Measurements from ENCODE around the gene LPAR1.

Gene LPAR1

GRCh38 chr9:110958847-110959246 is 79.4 kb downstream of the LPAR1 start:
- DNase-seq (ENCODE audit: low read depth in 2 of 2), result no peak

GRCh38 chr9:110954822-110955291 is 83.4 kb downstream of the LPAR1 start:
- no peak for DNase-seq (ENCODE audit: low read depth in 2 of 2)

GRCh38 chr9:110952540-110952859 is 85.8 kb downstream of the LPAR1 start:
- no peak for DNase-seq (ENCODE audit: low read depth in 2 of 2)

DNA sequence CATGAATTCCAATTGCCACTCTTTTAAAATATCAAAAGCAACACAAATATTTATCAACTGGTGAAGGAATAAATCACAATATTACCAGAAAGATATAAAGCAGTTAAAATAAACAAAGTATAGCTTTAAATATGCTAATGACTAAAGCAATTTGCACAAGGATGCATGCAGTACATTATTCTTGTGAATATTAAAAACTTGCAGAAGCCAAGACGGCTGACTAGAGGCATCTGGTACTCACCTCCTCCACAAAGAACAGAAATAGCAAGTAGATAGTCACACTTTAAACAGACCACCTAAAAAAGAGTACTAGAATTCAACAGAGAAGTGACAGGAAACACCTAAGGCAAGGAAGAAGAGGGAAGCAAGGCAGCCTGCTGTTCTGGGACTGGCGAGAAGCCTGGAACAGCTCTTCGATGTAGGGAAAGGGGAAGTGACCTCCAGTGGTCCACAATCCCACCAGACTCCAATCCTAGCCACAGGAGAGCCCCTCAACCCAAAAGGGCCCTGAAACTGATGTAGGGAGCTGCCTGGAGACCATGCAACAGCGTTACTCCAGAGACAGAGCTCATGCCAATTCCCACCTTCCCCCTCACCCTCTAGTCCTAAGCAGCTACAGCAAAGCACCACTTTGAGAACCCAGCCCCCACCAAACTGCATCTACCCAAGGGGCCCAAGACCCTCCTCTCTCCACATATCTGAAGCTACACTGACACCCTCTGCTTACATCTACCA is 86.3 kb downstream of the LPAR1 start:
- DNase-seq (ENCODE audit: low read depth in 2 of 2), result no peak

DNA sequence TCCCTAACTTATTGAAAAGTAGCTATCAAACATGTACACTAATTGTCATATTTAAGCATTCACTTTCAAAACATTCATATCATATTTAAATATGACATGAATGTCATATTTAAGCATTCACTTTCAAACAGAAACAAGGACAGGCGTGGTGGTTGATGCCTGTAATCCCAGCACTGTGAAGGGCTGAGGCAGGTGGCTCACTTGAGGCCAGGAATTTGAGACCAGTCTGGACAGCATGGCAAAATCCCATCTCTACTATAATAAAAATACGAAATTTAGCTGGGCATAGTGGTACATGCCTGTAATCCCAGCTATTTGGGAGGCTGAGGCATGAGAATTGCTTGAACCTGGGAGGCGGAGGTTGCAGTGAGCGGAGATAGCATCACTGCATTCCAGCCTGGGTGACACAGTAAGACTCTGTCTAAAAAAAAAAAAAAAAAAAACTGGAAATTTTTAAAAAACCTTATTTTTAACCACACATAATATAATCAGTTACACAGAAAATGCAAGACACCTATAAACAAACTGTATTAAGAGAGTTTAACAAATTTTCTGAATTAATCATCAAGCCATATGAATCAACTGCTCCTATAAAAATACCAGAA is 88.1 kb downstream of the LPAR1 start:
- DNase-seq (ENCODE audit: low read depth in 2 of 2), result no peak

DNA sequence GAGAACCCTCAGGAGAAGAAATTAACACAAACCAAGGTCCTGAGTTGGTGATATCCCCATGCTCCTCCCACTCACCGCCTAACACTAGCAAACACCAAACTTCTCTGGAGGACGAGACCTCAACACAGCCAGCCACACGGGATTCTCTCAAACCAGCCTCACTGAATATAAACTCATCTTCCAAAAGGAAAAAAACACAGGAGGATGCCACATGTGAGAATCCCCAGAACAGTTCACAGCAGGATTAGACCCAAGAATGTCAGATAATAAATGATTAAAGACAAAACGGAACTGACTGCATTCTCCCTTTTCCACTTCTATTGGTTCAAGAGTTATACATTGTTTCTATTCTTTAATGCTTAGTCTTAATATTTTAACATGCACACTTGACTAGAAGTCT is 89.2 kb downstream of the LPAR1 start:
- no peak for DNase-seq (ENCODE audit: low read depth in 2 of 2)

DNA sequence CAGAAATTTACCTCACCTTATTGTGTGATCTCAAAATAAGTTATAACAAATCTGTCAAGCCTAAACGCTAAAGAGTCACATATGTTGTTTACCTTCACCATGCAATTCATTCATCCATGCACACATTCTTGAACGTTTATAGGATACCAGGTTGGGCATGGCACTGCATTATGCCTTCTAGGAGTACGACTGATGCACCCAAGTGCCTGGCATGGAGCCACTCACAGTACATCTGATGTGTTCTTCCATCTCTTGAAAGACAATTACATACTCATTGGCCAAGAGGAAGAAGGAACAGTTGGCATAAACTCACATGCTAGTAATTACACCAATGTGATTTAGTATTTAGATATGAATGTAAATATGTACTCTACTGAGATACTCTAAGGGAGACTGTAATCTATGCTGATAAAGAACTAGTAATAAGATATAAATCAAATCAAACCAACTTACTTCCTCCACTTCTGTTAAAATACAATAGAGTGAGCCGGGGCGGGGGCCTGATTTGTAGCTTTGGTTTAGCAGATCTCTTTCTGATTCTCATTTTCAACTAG is 90.7 kb downstream of the LPAR1 start:
- DNase-seq (ENCODE audit: low read depth in 2 of 2), result no peak

DNA sequence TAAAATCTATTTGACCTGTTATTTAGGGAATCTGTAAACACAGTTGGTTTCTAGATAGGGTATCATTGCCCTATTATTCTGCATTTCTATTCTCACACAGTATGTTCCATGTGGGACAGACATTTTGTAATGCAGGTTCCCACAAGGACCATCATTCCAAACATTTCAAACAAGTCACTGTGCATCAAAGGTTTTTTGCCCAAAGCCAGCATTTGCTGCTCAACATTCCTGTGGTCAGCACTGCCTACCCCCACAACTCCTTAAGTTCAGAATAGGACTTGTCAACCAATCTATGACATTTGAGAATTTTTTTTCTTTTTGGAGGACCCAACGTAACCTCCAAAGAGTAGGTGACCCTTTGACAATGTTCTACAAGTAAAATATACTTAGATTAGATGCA is 95.7 kb downstream of the LPAR1 start:
- no peak for DNase-seq (ENCODE audit: low read depth in 2 of 2)

- no peak for DNase-seq (ENCODE audit: low read depth in 2 of 2)
Measured at GRCh38 chr9:110940951-110941557, 97.2 kb downstream of the LPAR1 start.

GRCh38 chr9:110939573-110939972 is 98.7 kb downstream of the LPAR1 start:
- no peak for DNase-seq (ENCODE audit: low read depth in 2 of 2)

GRCh38 chr9:110939047-110939446 is 99.2 kb downstream of the LPAR1 start:
- no peak for DNase-seq (ENCODE audit: low read depth in 2 of 2)

DNA sequence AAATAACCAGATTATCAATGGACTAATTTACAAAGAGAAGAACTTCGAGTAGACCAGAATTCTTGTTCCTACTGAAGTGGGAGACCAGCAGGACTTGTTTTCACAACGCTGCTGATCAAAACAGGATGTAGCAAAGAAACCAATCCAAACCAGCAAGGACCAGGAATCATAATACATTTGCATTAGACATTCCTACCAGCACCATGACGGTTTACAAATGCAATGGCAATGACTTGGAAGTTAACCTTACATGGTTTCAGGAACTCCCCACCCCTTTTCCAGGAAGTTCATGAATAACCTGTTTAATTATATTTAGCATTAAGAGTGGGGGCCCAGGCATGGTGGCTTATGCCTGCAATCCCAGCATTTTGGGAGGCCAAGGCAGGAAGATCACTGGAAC is 100.0 kb downstream of the LPAR1 start:
- DNase-seq (ENCODE audit: low read depth in 2 of 2), result no peak

- DNase-seq (ENCODE audit: low read depth in 2 of 2), result no peak
Measured at GRCh38 chr9:110936719-110937452, 101.4 kb downstream of the LPAR1 start.

GRCh38 chr9:110936237-110936636 is 102.0 kb downstream of the LPAR1 start:
- DNase-seq (ENCODE audit: low read depth in 2 of 2), result no peak

GRCh38 chr9:110935829-110936228 is 102.4 kb downstream of the LPAR1 start:
- no peak for DNase-seq (ENCODE audit: low read depth in 2 of 2)

GRCh38 chr9:110933350-110934001 is 104.8 kb downstream of the LPAR1 start:
- DNase-seq (ENCODE audit: low read depth in 2 of 2), result no peak

DNA sequence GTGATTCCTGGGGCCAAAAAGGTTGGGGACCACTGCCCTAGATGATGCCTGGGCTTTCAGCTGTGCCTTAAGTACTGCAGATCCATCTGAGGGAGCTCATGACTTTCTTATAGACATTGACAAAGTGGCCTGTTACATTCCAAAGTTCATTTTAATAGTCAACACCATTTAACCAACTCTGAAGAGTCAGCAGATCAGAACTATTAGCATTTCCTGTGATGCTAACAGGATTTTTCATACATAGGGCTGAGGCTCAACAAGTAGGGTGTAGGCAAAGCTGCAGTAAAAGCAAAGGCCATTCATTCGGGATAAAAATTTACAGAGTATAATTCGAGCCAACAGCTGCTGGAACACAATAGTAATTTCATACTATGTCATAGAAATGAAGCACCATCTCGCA is 105.4 kb downstream of the LPAR1 start:
- DNase-seq (ENCODE audit: low read depth in 2 of 2), result no peak

DNA sequence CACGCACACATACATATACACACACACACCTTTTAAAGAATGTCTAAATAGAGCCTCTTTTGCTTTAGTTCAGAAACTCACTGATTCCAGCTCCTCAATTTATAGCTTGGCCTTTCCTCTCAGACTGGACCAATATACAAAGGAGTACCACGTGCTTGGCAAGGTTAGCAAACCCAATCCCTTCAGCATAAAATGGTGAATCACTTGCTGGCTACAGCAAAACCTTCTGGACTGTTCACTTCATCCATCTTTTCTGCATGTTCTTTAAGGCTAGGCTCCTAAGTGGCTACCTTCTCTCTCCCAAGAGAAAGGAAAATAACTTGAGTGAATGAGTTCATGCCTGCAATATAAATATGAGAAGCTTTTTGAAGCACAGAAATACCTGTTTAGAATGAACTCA is 109.7 kb downstream of the LPAR1 start:
- DNase-seq (ENCODE audit: low read depth in 2 of 2), result no peak

DNA sequence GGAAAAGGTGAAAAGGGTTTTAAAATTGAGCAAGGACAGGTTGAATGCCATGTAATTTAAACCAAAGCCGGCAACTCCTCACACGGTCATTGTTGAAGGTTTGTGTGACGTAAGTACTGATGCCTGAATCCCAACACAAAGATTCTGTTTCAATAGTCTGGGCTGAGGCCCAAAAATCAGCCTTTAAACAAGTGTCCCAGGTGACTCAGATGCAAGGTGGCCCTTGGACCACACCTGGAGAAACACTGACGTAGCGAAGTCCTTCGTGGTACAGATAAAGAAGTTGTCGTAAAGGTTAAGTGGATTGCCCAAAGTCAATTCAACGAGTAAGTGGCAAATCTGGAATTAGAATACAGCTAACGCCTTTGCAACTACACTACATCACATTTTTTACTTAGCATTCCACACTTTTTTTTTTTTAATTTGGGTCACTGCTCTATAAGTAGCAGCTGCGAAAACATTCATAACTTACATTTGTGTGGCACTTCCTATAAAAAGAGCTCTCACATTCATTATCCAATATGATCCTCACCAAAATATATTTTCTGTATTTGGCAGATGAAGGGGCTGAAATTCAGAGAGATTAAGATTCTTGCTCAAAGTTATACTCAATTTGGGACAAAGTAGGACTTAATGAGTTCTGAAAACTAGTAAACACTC is 111.3 kb downstream of the LPAR1 start:
- no peak for DNase-seq (ENCODE audit: low read depth in 2 of 2)

DNA sequence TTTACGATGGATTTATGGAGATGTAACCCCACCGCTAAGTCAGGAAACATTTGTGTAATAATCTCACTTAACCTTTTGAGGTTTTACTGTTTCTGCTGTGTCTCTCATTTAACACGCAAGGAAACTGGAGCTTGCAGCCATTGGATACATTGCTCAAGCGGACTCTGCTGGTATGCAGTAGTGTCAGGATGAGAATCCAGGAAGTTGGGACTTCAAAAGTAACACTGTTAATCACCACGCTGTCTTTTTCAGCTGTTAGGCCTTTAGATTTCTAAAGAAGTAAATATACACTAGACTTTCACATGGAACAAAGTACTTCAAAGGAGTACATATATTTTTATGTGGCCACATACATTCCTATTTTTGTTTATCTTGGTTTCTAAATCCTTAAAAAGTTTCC is 114.7 kb downstream of the LPAR1 start:
- DNase-seq (ENCODE audit: low read depth in 2 of 2), result no peak

DNA sequence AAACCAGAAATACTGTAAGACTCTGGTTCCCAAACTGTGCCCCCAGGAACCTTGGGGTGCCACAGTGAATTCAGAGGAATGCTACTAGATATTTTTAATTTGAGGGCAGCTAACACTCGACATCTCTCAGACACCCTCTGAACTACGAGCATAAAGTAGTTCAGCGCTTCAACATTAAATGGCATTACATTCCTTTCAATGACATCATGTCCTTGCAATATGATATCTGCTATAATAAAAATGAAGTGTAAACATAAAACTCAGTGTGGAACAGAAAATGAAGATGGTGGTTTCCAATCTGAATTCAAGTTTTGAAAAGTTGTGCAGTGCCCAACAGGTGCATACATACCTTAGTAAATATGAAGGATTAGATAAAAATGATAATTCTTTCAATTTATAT is 116.1 kb downstream of the LPAR1 start:
- no peak for DNase-seq (ENCODE audit: low read depth in 2 of 2)

Data from activated CD4-positive, alpha-beta T cell treated with anti-CD3 and anti-CD28 coated beads for 24 hours (primary cell).